ENCODE measurements around the gene ABHD15. TPM values are rescaled to one million over a fixed set of nuclear protein-coding genes. Genes with fewer than 3 reads are reported as not detected.

The ABHD15 gene
- total and polyA plus RNA-seq, 2 donors (not counting 1 experiment from before 2014, with no cell fraction given): 10.9 to 44.1 TPM

DNA sequence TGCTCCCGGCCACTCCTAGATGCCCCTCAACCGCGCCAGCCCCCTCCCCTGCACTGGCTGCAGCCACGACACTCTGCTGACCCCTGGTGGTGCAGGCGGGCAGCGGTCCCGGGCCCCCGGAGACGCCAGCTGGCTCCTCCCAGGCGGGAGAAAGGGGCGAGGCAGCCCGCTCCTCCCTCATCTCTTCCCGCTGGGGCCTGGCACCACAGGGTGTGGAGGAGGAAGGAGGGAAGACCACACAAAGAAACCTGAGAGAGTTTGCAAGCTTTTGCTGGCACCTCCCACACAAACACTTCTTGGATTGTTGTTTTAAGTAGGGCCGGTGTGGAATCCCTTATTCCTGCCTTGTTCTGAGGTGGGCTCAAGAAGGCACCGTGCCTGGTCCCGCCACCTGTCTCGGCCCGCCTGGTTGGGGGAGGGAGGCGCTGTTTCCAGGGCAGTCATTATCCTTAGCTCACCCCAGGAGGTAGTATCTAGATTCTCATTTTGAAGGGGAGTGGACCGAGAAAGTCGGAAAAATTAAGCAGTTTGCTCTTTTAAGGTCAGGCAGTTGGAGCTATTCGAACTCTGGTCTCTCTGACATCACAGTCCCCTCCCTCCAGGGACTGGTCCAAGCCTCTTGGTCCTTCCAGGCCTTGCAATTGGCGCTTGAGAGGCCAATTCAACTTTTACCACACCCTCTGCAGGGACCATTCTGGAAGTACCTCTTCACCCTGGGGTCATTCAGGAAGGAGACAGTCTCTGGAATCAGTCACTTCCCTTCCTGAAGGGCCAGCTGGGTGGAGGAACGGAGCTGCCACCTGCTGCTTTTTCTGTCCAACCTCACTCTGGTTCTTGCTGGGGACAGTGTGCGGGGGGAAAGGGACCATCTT is 25.1 kb upstream of the ABHD15 start:
- Histone ChIP-seq H3K36me3 (replicated peaks in 1 of 2; ENCODE audit: control extremely low read depth in 1 of 2, control insufficient read depth in 1 of 2, extremely low read depth in 1 of 2, insufficient read depth in 2 of 2, low read length in 1 of 2) (no peaks in the 10 kb centered on the region), H3K4me1 (ENCODE audit: control insufficient read depth in 2 of 2, insufficient read depth in 2 of 2, low read length in 2 of 2) (peaks cover 50 to 60% of the 10 kb centered on the region in 2 donors), H3K27ac (ENCODE audit: low read length in 2 of 2) (no peak overlapping the region), H3K4me3 (ENCODE audit: control extremely low read depth in 1 of 5, extremely low read depth in 1 of 5, insufficient read depth in 1 of 5, low read depth in 2 of 5, low read length in 4 of 5) (peak overlapping the region in 4 of 5 experiments; percentile 31 to 75 (median 53)), H3K27me3 (replicated peaks in 1 of 4; ENCODE audit: control extremely low read depth in 1 of 4, control insufficient read depth in 3 of 4, insufficient read depth in 4 of 4, low read length in 3 of 4) (peaks cover 0 to 7% (median 2%) of the 10 kb centered on the region in 4 experiments), H3K9me3 (ENCODE audit: control extremely low read depth in 1 of 3, control insufficient read depth in 2 of 3, insufficient read depth in 1 of 3, low read length in 2 of 3) (peaks cover 0 to 2% (median 0%) of the 10 kb centered on the region in 3 donors), H3K9ac (ENCODE audit: low read length) (peak overlapping the region; percentile 85), H3K4me2 (replicated peaks; ENCODE audit: low read depth, low read length, poor library complexity, severe bottlenecking) (peak overlapping the region; percentile 99), H4K20me1 (ENCODE audit: control insufficient read depth, insufficient read depth, low read length, poor library complexity, severe bottlenecking) (peaks cover 14% of the 10 kb centered on the region), H2AFZ (ENCODE audit: insufficient read depth, low read depth, low read length, poor library complexity, severe bottlenecking) (peak overlapping the region; percentile 99), H3K79me2 (ENCODE audit: control insufficient read depth, insufficient read depth, low read length) (peaks cover 30% of the 10 kb centered on the region)
- ATAC-seq (ENCODE audit: low read depth) (peak; percentile 50), DNase-seq (peak; percentile 82)
- Mint-ChIP-seq H3K27ac (peak overlapping the region; percentile 73), H3K9me3 (ENCODE audit: insufficient read depth) (no peaks in the 10 kb centered on the region), H3K4me1 (peaks cover 50% of the 10 kb centered on the region), H3K4me3 (peak overlapping the region; percentile 91), H3K27me3 (no peaks in the 10 kb centered on the region)
- CTCF ChIA-PET: interaction anchor here (0.6 to 4.7 kb wide), 32 partner anchors 8 to 503 kb away, joined by 3 to 126 read pairs (median 4); partner anchors contain the start of genes ABHD15 and TP53I13
- 30% methylated on average over 8 of the region's 25 CpGs for WGBS (ENCODE audit: insufficient coverage)
- POLR2A ChIA-PET: interaction anchor here (0.6 to 3.0 kb wide), 7 partner anchors 7 to 470 kb away, joined by 3 to 18 read pairs (median 5); partner anchors contain the start of gene TP53I13
- no peak for TF ChIP-seq EZH2 (IDR thresholded peaks at IDR 0.05; ENCODE audit: borderline replicate concordance, insufficient read depth, low read depth, low read length, poor library complexity, severe bottlenecking)
- TF ChIP-seq, protein P1, sequence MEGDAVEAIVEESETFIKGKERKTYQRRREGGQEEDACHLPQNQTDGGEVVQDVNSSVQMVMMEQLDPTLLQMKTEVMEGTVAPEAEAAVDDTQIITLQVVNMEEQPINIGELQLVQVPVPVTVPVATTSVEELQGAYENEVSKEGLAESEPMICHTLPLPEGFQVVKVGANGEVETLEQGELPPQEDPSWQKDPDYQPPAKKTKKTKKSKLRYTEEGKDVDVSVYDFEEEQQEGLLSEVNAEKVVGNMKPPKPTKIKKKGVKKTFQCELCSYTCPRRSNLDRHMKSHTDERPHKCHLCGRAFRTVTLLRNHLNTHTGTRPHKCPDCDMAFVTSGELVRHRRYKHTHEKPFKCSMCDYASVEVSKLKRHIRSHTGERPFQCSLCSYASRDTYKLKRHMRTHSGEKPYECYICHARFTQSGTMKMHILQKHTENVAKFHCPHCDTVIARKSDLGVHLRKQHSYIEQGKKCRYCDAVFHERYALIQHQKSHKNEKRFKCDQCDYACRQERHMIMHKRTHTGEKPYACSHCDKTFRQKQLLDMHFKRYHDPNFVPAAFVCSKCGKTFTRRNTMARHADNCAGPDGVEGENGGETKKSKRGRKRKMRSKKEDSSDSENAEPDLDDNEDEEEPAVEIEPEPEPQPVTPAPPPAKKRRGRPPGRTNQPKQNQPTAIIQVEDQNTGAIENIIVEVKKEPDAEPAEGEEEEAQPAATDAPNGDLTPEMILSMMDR (IDR thresholded peaks at IDR 0.05): peak; percentile 97
- intact Hi-C loops (cut with micrococcal nuclease): loop anchor here (1.0 to 5.0 kb wide), 3 partner anchors 12 to 170 kb away; no protein-coding TSS in a partner anchor

Data from B cell (primary cell).